ENCODE results near the gene TXLNA. TPM values are rescaled to one million over a fixed set of nuclear protein-coding genes. Genes with fewer than 3 reads are reported as not detected.
"Not testable (repeated sequence)": the region's sequence is repeated elsewhere in the genome, so short reads cannot be mapped to it uniquely, and the experiment has no call there.

TXLNA gene
- 70.2 and 77.3 TPM in 2 replicates for total RNA-seq (2014; rRNA removed; shearing (Covaris generic))

DNA sequence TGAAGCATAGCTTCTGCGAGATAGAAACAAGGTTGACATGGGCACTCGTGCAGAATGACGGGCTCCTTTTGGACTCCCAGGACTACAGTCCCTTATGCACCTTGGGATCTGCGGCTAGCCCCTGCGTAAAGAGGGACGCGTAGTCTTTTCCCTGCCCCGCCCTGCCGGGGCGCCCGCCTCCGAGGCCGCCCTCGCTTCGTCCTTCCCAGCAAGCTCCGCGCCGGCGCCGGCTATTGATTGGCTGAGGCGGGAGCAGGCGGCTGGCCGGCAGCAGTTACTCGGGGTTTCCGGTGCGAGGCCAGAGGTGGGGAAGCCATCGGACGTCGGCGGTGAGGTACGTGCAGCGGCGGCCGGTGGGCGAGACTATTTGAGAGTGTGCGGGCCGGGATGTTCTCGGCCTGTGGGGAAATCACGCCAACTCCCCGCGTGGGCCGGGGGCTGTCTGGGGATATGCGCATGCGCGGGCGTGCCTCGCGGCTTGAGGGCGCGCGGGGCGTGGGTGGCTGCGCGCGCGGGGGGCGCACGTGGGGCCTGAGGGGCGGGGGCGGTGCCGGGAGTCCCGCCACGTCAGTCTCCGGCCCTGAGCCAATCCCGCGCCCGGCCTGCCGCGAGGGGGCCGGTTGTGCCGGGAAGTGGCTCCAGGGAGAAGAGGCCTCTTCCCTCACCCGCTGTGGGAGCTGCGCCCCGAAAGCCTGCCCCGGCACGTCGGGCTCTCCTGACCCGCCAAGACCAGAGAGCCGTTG is at the start of gene TXLNA:
TXLNA (plus strand) TSS at position 233 of the 743 bp plus-strand sequence. CDS start 671 bp downstream, outside the sequence.
- Histone ChIP-seq H3K36me3 (replicated peaks; ENCODE audit: control insufficient read depth, insufficient read depth, low read length) (peaks cover 15% of the 10 kb centered on the region), H3K27me3 (ENCODE audit: control insufficient read depth, insufficient read depth, low read length) (no peaks in the 10 kb centered on the region), H3K4me3 (ENCODE audit: insufficient read depth, low read depth, low read length) (peak within 1 kb of the TSS; percentile 75)
- peak; percentile 98 for DNase-seq

DNA sequence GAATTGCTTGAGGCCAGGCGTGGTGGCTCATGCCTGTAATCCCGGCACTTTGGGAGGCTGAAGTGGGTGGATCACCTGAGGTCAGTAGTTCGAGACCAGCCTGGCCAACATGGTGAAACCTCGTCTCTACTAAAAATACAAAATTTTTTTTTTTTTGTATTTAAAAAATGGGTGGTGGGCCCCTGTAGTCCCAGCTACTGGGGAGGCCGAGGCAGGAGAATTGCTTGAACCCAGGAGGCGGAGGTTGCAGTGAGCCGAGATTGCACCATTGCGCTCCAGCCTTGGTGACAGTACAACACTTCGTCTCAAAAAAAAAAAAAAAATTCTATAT is 45.6 kb upstream of the TXLNA start:
- not testable (repeated sequence) for DNase-seq; H3K27me3 ChIP-seq (ENCODE audit: control insufficient read depth, insufficient read depth, low read length); H3K36me3 ChIP-seq (replicated peaks; ENCODE audit: control insufficient read depth, insufficient read depth, low read length); H3K4me3 ChIP-seq (ENCODE audit: insufficient read depth, low read depth, low read length)

DNA sequence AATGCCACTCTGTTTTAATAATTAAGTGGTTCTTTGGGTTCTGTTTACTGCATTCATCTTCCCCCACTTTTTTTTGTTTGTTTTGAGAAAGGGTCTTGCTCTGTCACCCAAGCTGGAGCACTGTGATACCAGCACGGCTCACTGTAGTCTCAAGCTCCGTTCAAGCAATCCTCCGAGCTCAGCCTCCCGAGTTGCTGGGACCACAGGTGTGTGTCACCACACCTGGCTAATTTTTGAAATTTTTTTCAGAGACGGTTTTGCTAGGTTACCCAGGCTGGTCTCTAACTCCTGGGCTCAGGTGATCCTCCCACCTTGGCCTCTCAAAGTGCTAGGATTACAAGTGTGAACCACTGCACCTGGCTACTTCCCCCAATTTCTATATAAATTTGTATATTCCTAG is 42.4 kb upstream of the TXLNA start:
- no peak for DNase-seq
- Histone ChIP-seq H3K4me3 (ENCODE audit: insufficient read depth, low read depth, low read length) (no peak overlapping the region), H3K27me3 (ENCODE audit: control insufficient read depth, insufficient read depth, low read length) (no peaks in the 10 kb centered on the region), H3K36me3 (replicated peaks; ENCODE audit: control insufficient read depth, insufficient read depth, low read length) (no peaks in the 10 kb centered on the region)

DNA sequence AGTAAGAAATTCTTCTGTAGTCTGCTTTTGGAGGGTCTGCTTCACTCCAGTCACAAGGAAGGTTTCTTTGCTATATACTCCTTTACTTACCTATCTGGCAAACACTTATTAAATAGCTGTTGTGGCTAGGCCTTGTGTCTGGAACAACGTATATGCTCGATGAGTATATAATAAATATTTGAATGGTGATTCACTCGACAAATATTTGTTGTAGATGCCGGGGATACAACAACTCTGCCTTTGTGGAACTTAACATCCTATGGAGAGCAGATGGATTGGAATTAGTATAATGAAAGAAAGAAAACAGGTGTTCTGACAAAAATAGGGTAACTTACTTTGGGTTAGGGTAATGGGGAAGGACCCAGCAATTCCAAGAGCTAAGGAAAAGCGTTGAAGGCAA is 40.5 kb upstream of the TXLNA start:
- DNase-seq: no peak
- no peak overlapping the region for H3K4me3 ChIP-seq (ENCODE audit: insufficient read depth, low read depth, low read length)
- no peaks in the 10 kb centered on the region for H3K27me3 ChIP-seq (ENCODE audit: control insufficient read depth, insufficient read depth, low read length)
- no peaks in the 10 kb centered on the region for H3K36me3 ChIP-seq (replicated peaks; ENCODE audit: control insufficient read depth, insufficient read depth, low read length)

DNA sequence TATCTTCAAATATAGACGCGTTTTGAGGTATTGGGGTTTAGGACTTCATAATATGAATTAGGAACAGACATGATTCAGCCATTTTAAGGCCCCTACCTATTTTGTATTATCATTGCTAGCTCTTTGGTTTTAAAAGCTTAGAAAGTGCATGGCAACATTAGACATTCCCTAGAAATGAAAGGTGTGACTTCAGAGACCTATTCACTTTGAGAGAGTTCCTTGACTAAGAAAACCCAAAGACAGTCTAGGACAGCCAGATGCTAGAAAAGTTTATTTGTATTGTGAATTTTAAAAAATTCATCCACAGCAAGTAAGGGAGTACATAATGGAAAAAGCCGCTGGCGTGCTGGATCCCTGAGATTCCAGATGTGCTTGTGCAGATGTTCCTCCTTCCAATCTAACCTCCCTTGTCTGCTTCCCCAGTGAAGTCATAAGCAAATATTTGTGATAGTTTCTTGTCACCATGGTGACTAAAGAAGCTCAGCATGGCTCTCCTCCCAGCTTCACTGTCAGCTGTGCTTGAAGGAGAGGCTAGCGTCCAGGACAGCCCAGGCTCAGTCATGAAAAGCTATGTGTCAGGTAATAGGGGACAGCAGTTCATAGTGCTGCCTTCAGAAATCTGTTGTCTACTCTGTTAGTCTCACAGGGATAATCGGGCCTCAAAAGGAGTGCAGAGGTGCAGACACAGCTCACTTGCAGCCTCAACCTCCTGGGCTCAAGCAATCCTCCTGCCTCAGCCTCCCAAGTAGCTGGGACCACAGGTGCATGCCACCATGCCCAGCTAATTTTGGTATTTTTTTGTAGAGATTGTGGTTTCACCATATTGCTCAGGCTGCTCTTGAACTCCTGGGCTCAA is 36.8 kb upstream of the TXLNA start:
- no peaks in the 10 kb centered on the region for H3K36me3 ChIP-seq (replicated peaks; ENCODE audit: control insufficient read depth, insufficient read depth, low read length)
- no peak for DNase-seq
- H3K4me3 ChIP-seq (ENCODE audit: insufficient read depth, low read depth, low read length): no peak overlapping the region

DNA sequence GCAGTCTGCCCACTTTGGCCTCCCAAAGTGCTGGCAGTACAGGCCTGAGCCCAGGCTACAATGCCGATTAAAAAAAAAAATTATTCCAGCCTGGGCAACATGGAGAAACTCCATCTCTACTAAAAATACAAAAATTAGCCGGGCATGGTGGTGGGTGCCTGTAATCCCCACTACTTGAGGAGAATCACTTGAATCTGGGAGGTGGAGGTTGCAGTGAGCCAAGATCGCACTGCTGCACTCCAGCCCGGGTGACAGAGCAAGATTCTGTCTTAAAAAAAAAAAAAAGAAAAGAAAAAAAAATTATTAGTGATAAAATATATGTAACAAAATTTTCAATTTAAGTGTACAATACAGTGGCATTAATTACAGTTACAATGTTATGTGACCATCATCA is 36.2 kb upstream of the TXLNA start:
- not testable (repeated sequence) for H3K27me3 ChIP-seq (ENCODE audit: control insufficient read depth, insufficient read depth, low read length); H3K36me3 ChIP-seq (replicated peaks; ENCODE audit: control insufficient read depth, insufficient read depth, low read length); DNase-seq

More for the DNA sequence above, 36.8 kb upstream of the TXLNA start:
- no peaks in the 10 kb centered on the region for H3K27me3 ChIP-seq (ENCODE audit: control insufficient read depth, insufficient read depth, low read length)

DNA sequence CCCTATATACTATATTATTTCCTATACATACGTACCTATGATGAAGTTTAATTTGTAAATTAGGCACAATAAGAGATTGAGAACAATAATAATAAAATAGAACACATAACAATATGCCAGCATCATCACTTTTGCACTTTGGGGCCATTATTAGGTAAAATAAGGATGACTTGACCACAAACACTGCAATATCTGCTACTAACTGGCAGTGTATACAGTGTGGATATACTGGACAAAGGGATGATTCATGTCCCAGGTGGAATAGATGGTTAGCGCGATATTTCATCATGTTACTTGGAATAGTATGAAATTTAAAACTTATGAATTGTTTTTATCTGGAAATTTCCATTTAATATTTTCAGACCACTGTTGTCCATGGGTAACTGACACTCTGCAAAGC is 35.4 kb upstream of the TXLNA start:
- no peak overlapping the region for H3K4me3 ChIP-seq (ENCODE audit: insufficient read depth, low read depth, low read length)
- no peaks in the 10 kb centered on the region for H3K27me3 ChIP-seq (ENCODE audit: control insufficient read depth, insufficient read depth, low read length)
- H3K36me3 ChIP-seq (replicated peaks; ENCODE audit: control insufficient read depth, insufficient read depth, low read length): no peaks in the 10 kb centered on the region
- no peak for DNase-seq

More for the DNA sequence above, 36.2 kb upstream of the TXLNA start:
- H3K4me3 ChIP-seq (ENCODE audit: insufficient read depth, low read depth, low read length): not testable (repeated sequence)

DNA sequence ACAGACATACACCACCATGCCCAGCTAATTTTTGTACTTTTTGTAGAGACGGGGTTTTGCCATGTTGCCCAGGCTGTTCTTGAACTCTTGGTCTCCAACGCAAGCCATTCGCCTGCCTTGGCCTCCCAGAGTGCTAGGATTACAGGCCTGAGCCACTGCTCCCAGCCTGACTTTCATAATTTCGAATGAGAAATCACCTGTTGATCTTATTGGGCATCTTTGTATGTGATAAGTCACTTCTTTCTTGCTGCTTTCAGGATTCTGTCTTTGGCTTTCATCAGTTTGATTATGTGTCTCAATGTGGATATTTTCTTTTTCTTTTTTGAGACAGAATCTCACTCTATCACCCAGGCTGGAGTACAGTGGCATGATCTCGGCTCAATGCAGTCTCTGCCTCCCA is 31.7 kb upstream of the TXLNA start:
- DNase-seq; H3K36me3 ChIP-seq (replicated peaks; ENCODE audit: control insufficient read depth, insufficient read depth, low read length); H3K27me3 ChIP-seq (ENCODE audit: control insufficient read depth, insufficient read depth, low read length); H3K4me3 ChIP-seq (ENCODE audit: insufficient read depth, low read depth, low read length): not testable (repeated sequence)

DNA sequence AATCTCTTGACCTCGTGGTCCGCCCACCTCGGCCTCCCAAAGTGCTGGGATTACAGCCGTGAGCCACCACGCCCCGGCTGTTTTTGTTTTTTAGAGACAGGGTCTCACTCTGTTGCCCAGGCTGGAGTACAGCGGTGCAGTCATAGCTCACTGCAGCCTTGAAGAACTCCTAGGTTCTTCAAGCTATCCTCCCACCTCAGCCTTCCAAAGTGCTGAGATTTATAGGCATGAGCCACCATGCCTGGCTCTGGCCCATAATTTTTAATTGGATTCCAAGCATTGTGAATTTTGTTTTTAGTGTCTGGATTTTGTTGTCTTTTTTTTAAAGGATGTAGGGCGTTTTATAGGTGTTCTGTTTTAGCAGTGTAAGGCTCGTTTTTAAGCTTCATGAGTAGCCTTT is 28.6 kb upstream of the TXLNA start:
- Histone ChIP-seq H3K36me3 (replicated peaks; ENCODE audit: control insufficient read depth, insufficient read depth, low read length) (no peaks in the 10 kb centered on the region; the same call in 1 of the 2 replicates), H3K4me3 (ENCODE audit: insufficient read depth, low read depth, low read length) (no peak overlapping the region), H3K27me3 (ENCODE audit: control insufficient read depth, insufficient read depth, low read length) (no peaks in the 10 kb centered on the region)
- no peak for DNase-seq

DNA sequence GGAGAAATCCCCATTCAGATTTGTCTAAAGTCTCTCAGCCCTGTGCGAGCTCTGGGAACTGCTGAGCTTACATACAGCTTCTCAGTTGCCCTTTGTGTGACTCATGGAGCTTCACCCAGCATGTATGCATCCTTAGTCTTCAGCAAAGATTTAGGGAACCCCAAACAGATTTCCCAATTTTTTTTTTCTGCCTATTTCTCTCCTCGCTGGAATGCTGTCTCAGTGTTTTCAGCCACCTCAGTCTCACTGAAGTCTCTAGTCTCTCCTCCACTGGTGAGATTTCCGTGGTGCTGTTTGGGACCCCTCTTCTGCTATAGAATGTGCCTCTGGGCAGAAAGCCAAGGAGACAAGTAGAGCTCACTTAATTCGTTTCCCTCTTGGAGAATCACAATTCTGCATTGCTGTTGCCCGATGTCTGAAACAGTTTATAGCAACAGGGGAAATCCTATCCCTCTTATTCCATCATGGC is 28.1 kb upstream of the TXLNA start:
- no peak for DNase-seq
- Histone ChIP-seq H3K27me3 (ENCODE audit: control insufficient read depth, insufficient read depth, low read length) (no peaks in the 10 kb centered on the region), H3K36me3 (replicated peaks; ENCODE audit: control insufficient read depth, insufficient read depth, low read length) (peaks cover 2% of the 10 kb centered on the region; the same call in 1 of the 2 replicates), H3K4me3 (ENCODE audit: insufficient read depth, low read depth, low read length) (no peak overlapping the region)

DNA sequence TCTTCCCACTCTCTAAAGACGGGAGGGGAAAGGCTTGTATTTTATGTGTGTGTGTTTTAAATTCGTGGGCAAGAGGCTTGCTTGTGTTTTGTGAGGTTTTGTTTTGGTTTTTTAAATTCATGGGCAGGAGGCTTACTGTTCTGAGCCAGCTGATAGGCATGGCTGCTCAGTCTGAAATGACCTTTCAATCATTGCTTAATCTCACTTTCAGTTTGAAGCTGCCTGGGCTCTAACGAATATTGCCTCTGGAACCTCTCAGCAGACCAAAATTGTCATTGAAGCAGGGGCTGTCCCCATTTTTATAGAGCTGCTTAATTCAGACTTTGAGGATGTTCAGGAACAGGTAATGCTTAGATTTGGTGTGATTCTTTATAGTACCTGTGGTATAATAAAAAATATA is 20.3 kb upstream of the TXLNA start:
- no peak for DNase-seq
- peaks cover 34% of the 10 kb centered on the region for H3K36me3 ChIP-seq (replicated peaks; ENCODE audit: control insufficient read depth, insufficient read depth, low read length)
- H3K4me3 ChIP-seq (ENCODE audit: insufficient read depth, low read depth, low read length): no peak overlapping the region
- H3K27me3 ChIP-seq (ENCODE audit: control insufficient read depth, insufficient read depth, low read length): no peaks in the 10 kb centered on the region

DNA sequence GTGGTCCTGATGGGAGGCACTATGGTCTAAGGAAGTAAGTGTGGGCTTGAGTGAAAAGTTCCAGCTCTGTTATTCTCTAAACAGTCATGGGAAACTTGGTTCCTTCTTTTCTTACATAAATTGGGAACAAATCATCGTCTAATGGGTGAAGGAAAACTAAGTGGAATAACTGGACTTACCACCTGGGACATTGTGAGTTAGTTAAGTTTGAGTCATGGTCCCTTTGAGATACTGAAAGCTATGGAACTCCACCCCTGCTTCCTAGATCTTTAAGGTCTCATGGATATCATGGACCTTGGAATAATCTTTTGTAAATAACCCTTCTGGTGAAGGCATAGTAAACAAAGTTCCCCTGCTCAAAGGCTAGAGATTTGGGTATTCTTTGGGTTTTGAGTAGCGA is 16.1 kb upstream of the TXLNA start:
- Histone ChIP-seq H3K36me3 (replicated peaks; ENCODE audit: control insufficient read depth, insufficient read depth, low read length) (peaks cover 36% of the 10 kb centered on the region), H3K4me3 (ENCODE audit: insufficient read depth, low read depth, low read length) (no peak overlapping the region), H3K27me3 (ENCODE audit: control insufficient read depth, insufficient read depth, low read length) (no peaks in the 10 kb centered on the region)
- no peak for DNase-seq

DNA sequence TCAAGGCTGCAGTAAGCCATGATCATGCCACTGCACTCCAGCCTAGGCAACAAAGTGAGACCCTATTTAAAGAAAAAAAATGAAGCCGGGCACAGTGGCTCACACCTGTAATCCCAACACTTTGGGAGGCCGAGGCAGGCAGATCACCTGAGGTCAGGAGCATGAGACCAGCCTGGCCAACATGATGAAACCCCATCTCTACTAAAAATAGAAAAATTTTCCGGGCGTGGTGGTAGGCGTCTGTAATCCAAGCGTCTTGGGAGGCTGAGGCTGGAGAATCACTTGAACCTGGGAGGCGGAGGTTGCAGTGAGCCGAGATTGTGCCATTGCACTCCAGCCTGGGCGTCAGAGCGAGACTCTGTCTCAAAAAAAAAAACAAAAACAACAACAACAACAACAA is 13.8 kb upstream of the TXLNA start:
- peaks cover 42% of the 10 kb centered on the region for H3K36me3 ChIP-seq (replicated peaks; ENCODE audit: control insufficient read depth, insufficient read depth, low read length)
- DNase-seq; H3K27me3 ChIP-seq (ENCODE audit: control insufficient read depth, insufficient read depth, low read length); H3K4me3 ChIP-seq (ENCODE audit: insufficient read depth, low read depth, low read length): not testable (repeated sequence)

DNA sequence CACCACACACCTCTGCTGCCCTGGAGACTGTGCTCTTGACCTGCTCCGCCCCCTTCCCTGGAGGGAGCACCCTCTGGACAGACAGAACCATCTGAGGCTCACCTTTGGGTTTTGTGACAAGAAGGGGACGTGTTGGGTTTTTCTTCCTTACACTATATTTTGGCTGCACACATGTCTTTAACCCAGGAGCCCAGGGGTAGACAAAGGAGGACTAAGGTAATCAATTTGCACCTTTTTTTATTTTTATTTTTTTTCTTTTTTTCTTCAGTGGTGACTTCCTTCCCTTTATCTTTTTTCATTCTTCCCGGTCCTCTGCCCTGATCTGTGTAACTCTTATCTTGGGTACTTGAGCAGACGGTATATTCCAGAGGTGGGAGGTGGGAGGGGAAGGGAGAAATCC is 8.5 kb upstream of the TXLNA start:
- H3K27me3 ChIP-seq (ENCODE audit: control insufficient read depth, insufficient read depth, low read length): no peaks in the 10 kb centered on the region
- H3K36me3 ChIP-seq (replicated peaks; ENCODE audit: control insufficient read depth, insufficient read depth, low read length): peaks cover 41% of the 10 kb centered on the region
- no peak for DNase-seq
- H3K4me3 ChIP-seq (ENCODE audit: insufficient read depth, low read depth, low read length): no peak overlapping the region

DNA sequence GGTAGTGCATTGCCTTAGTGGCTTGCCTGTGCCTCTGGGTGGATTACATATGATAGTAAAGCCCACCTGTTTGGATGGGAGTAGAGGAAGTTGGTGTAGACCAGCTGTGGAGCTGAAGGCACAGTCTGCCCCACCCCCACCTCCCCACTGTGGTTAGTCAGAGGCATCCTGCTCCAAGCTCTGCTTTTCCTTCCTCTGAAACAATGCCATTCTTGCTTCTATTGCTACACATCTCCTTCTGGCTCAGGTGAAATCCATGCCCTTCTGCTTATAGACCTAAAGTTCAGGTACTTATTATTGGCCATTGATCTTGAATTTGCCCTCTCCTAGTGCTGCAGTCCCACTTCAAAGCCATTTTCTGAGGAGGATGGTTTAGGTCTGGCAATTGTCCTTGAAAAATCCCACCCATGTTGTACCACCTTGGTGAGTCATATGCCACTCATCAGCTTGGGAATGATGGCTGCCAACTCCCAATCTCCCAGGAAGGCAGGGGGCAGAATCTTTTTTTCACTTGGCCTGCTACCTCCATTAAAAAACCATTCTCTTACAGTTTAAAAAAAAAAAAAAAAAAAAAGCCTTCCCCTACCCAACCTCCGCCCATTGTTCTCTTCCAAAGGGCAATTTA is 6.7 kb upstream of the TXLNA start:
- H3K4me3 ChIP-seq (ENCODE audit: insufficient read depth, low read depth, low read length): no peak overlapping the region
- no peaks in the 10 kb centered on the region for H3K27me3 ChIP-seq (ENCODE audit: control insufficient read depth, insufficient read depth, low read length)
- no peak for DNase-seq
- H3K36me3 ChIP-seq (replicated peaks; ENCODE audit: control insufficient read depth, insufficient read depth, low read length): peaks cover 32% of the 10 kb centered on the region

Data from H7 (cell line).